A549 (cell line): Measurements from ENCODE around the gene PRKG1. TPM values are rescaled to one million over a fixed set of nuclear protein-coding genes. Genes with fewer than 3 reads are reported as not detected.

Experiments
- ATAC-seq, 2 experiments: fragments of 200-7000 bp in 1 of 2; fragments of >200 bp in 1 of 2; cut with Nextera tagmentation in 1 of 2; cut with Tn5 transposase in 1 of 2; 3 replicates each; pipeline versions ENCODE4 v1.8.0 to v1.9.1; 2018 to 2020; ENCODE audit warnings: mild to moderate bottlenecking in 1 of 2, moderate library complexity in 1 of 2
- CTCF ChIA-PET: fragments of 300-600 bp; sonication (Branson Sonifier 250); formaldehyde crosslinking; extraction: SDS; loops from one replicate; lab custom pipeline; 2021; ENCODE audit warnings: antibody characterized with exemption, inconsistent platforms; lab: Yijun Ruan, JAX
- POLR2A ChIA-PET: fragments of 350-600 bp; formaldehyde crosslinking; extraction: SDS; loops from one replicate; lab custom pipeline; 2021; ENCODE audit warnings: antibody characterized with exemption, inconsistent platforms; lab: Yijun Ruan, JAX
- DNase-seq, 2 experiments: peaks; one replicate each; pipeline versions ENCODE4 v3.0.0 to v3.0.0-alpha.2; 2011 to 2016; ENCODE audit warnings: low read depth in 1 of 2, low spot score in 1 of 2
- FAIRE-seq: peaks from 2 replicates; lab custom pipeline; 2011; peaks lifted over from hg19 to GRCh38; lab: Jason Lieb, UNC
- H3K27ac ChIP-seq, 2 experiments: fragments of >200 bp; sonication (Bioruptor Twin); formaldehyde crosslinking; 3 replicates each; pipeline ENCODE4 v1.5.1; 2016 to 2017
- H3K4me1 ChIP-seq: fragments of >200 bp; sonication (Bioruptor Twin); formaldehyde crosslinking; 3 replicates; pipeline ENCODE4 v1.6.1; 2016
- H3K4me2 ChIP-seq: fragments of >200 bp; sonication (Bioruptor Twin); formaldehyde crosslinking; 3 replicates; pipeline ENCODE4 v1.6.1; 2016
- H3K4me3 ChIP-seq: fragments of >200 bp; sonication (Bioruptor Twin); formaldehyde crosslinking; 3 replicates; pipeline ENCODE4 v1.5.1; 2016
- H3K9me3 ChIP-seq: fragments of >200 bp; sonication (Bioruptor Twin); formaldehyde crosslinking; 3 replicates; pipeline ENCODE4 v1.6.1; 2016
- BHLHE40 ChIP-seq: IDR thresholded peaks from 2 replicates; pipeline ENCODE4 v1.6.1; 2012; ENCODE audit warnings: low read depth, low read length, inconsistent platforms
- FOSL2 ChIP-seq, 2 experiments: fragments of 450-650 bp in 1 of 2; fragments of >200 bp in 1 of 2; sonication (Bioruptor Twin) in 1 of 2; formaldehyde crosslinking; IDR thresholded peaks; 2 replicates each; pipeline versions ENCODE4 v1.5.0 to v1.6.1; 2016 to 2020; ENCODE audit warnings: mild to moderate bottlenecking in 1 of 2, moderate library complexity in 1 of 2
- FOXS1 ChIP-seq: fragments of 250-450 bp; sonication (Bioruptor Pico); IDR thresholded peaks from 2 replicates; pipeline ENCODE4 v1.5.0; 2020; ENCODE audit warnings: mild to moderate bottlenecking, moderate library complexity
- GATA3 ChIP-seq: IDR thresholded peaks from 2 replicates; pipeline ENCODE4 v1.6.1; 2012; ENCODE audit warnings: borderline replicate concordance
- HDAC2 ChIP-seq: fragments of 200-600 bp; sonication (generic); IDR thresholded peaks from 2 replicates; pipeline ENCODE4 v1.6.1; 2016
- HEYL ChIP-seq: fragments of 250-450 bp; sonication (Bioruptor Pico); IDR thresholded peaks from 2 replicates; pipeline ENCODE4 v1.8.0; 2021; ENCODE audit warnings: mild to moderate bottlenecking, moderate library complexity
- JUNB ChIP-seq: fragments of >200 bp; sonication (Bioruptor Twin); formaldehyde crosslinking; IDR thresholded peaks from 2 replicates; pipeline ENCODE4 v1.6.1; 2016
- KDM1A ChIP-seq: fragments of 200-600 bp; sonication (generic); IDR thresholded peaks from 2 replicates; pipeline ENCODE4 v1.6.1; 2016; ENCODE audit warnings: low read depth, mild to moderate bottlenecking
- KDM5A ChIP-seq: fragments of 200-600 bp; sonication (generic); IDR thresholded peaks from 2 replicates; pipeline ENCODE4 v1.6.1; 2016; ENCODE audit warnings: antibody characterized with exemption, mild to moderate bottlenecking
- MAZ ChIP-seq: fragments of 150-350 bp; IDR thresholded peaks from 2 replicates; pipeline ENCODE4 v1.6.1; 2014; ENCODE audit warnings: antibody characterized with exemption, low read depth, low read length, borderline replicate concordance
- RAD21 ChIP-seq, 2 experiments: fragments of >200 bp in 1 of 2; sonication (Bioruptor Twin) in 1 of 2; formaldehyde crosslinking in 1 of 2; IDR thresholded peaks in 1 of 2; conservative IDR thresholded peaks in 1 of 2; 2 replicates in 1 of 2; 3 replicates in 1 of 2; pipeline ENCODE4 v1.6.1; 2012 to 2018; ENCODE audit warnings: inconsistent platforms in 1 of 2
- RCOR1 ChIP-seq: fragments of 150-350 bp; IDR thresholded peaks from 2 replicates; pipeline ENCODE4 v1.6.1; 2014; ENCODE audit warnings: antibody characterized with exemption, low read length, low read depth
- REST ChIP-seq: fragments of 200-600 bp; sonication (generic); IDR thresholded peaks from 2 replicates; pipeline ENCODE4 v1.6.1; 2016; ENCODE audit warnings: antibody characterized with exemption, mild to moderate bottlenecking, moderate library complexity
- SMC3 ChIP-seq: fragments of >200 bp; sonication (Bioruptor Twin); formaldehyde crosslinking; IDR thresholded peaks from 3 replicates; pipeline ENCODE4 v1.6.1; 2018; ENCODE audit warnings: inconsistent platforms
- SREBF2 ChIP-seq: fragments of 450-650 bp; IDR thresholded peaks from 2 replicates; pipeline ENCODE4 v1.6.1; 2014; ENCODE audit warnings: mild to moderate bottlenecking, moderate library complexity
- TP53 ChIP-seq: fragments of 250-450 bp; sonication (Bioruptor Pico); IDR thresholded peaks from 2 replicates; pipeline ENCODE4 v1.5.0; 2021; ENCODE audit warnings: mild to moderate bottlenecking, moderate library complexity
- WGBS: methylation state at CpG from one replicate; pipeline ENCODE4 v1.1.6; 2017; ENCODE audit errors: missing lambda C conversion rate; 5-methylcytosine and 5-hydroxymethylcytosine counted together
- polyA plus RNA-seq, 4 experiments: library from polyadenylated mRNA; depleted of rRNA in 3 of 4; stranded (reverse); fragments of >200 nt; fragmentation: RNase III in 1 of 4; extraction: RNeasy Plus Mini Kit Qiagen cat#74134 plus additional on column Dnase treatment in 1 of 4; gene quantifications; 2 replicates in 3 of 4; 3 replicates in 1 of 4; pipeline ENCODE4 v1.2.3, GENCODE V29; 2011 to 2017
- TF ChIP-seq, protein P1 (sequence below): fragments of 250-450 bp; sonication (Bioruptor Pico); IDR thresholded peaks from 2 replicates; pipeline ENCODE4 v1.5.0; 2020; ENCODE audit warnings: low read depth, mild to moderate bottlenecking, moderate library complexity
- TF ChIP-seq, protein P2 (sequence below): fragments of 150-350 bp; IDR thresholded peaks from 2 replicates; pipeline ENCODE4 v1.6.1; 2014; ENCODE audit warnings: low read depth, mild to moderate bottlenecking, low read length
- TF ChIP-seq, protein P3 (sequence below): fragments of 450-650 bp; IDR thresholded peaks from 2 replicates; pipeline ENCODE4 v1.6.1; 2014; ENCODE audit warnings: antibody characterized with exemption

The PRKG1 gene
- polyA plus RNA-seq, 2 of the 4 experiments (the other 2 are of a cell fraction) = not detected

DNA sequence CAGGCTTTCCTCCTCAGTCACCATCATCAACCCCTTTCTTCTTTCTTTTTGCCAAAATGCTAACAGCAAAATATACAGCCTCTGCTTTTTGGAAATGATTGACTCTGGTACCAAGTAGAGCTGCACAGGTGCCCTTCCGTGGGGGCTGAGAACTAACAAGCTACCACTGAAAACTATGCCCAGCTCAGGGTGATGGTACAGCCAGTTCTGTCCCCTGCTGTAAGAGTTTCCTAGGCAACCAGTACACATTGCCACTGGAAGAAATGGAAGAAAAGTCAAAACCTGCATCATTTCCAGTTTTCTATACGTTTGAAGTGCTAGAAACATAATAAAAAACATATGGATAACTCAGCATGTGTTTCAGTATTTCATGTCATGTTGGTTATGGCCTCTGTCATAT lies 297.5 kb downstream of the PRKG1 start:
- Histone ChIP-seq H3K4me1 (no peaks in the 10 kb centered on the region), H3K9me3 (no peaks in the 10 kb centered on the region), H3K4me2 (no peak overlapping the region)
- WGBS = 0% methylated on average over 2 of the region's 2 CpGs
- DNase-seq = no peak
- TF ChIP-seq GATA3 (no peak), JUNB (no peak), HEYL (CRISPR knock-in tag) (no peak), RCOR1 (no peak), BHLHE40 (no peak), TP53 (CRISPR knock-in tag) (no peak), FOXS1 (no peak), SMC3 (no peak)
- TF ChIP-seq, protein P1, sequence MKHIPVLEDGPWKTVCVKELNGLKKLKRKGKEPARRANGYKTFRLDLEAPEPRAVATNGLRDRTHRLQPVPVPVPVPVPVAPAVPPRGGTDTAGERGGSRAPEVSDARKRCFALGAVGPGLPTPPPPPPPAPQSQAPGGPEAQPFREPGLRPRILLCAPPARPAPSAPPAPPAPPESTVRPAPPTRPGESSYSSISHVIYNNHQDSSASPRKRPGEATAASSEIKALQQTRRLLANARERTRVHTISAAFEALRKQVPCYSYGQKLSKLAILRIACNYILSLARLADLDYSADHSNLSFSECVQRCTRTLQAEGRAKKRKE (CRISPR knock-in tag) = no peak
- TF ChIP-seq, protein P2, sequence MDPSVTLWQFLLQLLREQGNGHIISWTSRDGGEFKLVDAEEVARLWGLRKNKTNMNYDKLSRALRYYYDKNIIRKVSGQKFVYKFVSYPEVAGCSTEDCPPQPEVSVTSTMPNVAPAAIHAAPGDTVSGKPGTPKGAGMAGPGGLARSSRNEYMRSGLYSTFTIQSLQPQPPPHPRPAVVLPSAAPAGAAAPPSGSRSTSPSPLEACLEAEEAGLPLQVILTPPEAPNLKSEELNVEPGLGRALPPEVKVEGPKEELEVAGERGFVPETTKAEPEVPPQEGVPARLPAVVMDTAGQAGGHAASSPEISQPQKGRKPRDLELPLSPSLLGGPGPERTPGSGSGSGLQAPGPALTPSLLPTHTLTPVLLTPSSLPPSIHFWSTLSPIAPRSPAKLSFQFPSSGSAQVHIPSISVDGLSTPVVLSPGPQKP = no peak
- TF ChIP-seq, all 56 proteins: peak for 0
- ATAC-seq = no peak
- ChIA-PET CTCF (no interaction called here), POLR2A (no interaction called here)
- FAIRE-seq = no peak
- no peak overlapping the region for H3K4me3 ChIP-seq
- no peak overlapping the region for H3K27ac ChIP-seq

DNA sequence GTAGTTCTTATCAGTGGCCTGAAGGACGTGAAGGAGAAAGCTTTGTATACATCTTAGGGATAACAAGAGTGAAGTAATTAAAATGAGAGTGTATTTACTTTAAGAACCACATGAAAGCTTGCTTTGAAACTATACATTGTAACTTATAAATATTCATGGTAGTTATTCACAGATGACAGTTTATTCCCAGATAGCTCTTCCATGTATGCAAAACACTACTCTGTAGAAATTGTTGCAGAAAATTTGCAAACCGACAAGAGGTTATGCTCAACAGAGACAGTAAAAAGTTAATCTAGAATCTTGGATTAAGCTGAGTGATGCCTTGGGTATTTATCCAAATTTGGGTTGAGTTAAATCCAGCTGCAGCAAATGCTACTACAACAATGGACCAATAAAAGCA lies 301.5 kb downstream of the PRKG1 start:
- Histone ChIP-seq H3K27ac (no peak overlapping the region), H3K4me3 (no peak overlapping the region), H3K9me3 (no peaks in the 10 kb centered on the region), H3K4me1 (no peaks in the 10 kb centered on the region), H3K4me2 (no peak overlapping the region)
- 0% methylated on average over 2 of the region's 2 CpGs for WGBS
- FAIRE-seq = no peak
- no peak for ATAC-seq
- no peak for DNase-seq
- ChIA-PET POLR2A (no interaction called here), CTCF (no interaction called here)
- TF ChIP-seq RAD21 (conservative IDR thresholded peaks at IDR 0.05 in 1 of 2, IDR thresholded peaks at IDR 0.05 in 1 of 2) = no peak
- TF ChIP-seq, protein P3, sequence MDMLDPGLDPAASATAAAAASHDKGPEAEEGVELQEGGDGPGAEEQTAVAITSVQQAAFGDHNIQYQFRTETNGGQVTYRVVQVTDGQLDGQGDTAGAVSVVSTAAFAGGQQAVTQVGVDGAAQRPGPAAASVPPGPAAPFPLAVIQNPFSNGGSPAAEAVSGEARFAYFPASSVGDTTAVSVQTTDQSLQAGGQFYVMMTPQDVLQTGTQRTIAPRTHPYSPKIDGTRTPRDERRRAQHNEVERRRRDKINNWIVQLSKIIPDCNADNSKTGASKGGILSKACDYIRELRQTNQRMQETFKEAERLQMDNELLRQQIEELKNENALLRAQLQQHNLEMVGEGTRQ = no peak
- no peak for TF ChIP-seq KDM5A
- no peak for TF ChIP-seq REST
- no peak for TF ChIP-seq KDM1A
- no peak for TF ChIP-seq SREBF2
- TF ChIP-seq FOSL2 (IDR thresholded peaks at IDR 0.05) = no peak
- TF ChIP-seq FOSL2 (CRISPR knock-in tag; IDR thresholded peaks at IDR 0.05) = no peak
- no peak for TF ChIP-seq HDAC2
- no peak for TF ChIP-seq HEYL (CRISPR knock-in tag)
- TF ChIP-seq MAZ = no peak
